ENCODE results near the gene TET3.

- TF ChIP-seq POLR2AphosphoS2 (conservative IDR thresholded peaks at IDR 0.05; ENCODE audit: low read length) (no peak), POLR2A (IDR thresholded peaks at IDR 0.05; ENCODE audit: low read length) (no peak), PHF8 (IDR thresholded peaks at IDR 0.05; ENCODE audit: borderline replicate concordance, low read depth) (no peak), CTCF (IDR thresholded peaks at IDR 0.05) (no peak), RAD21 (conservative IDR thresholded peaks at IDR 0.05 in 1 of 2, IDR thresholded peaks at IDR 0.05 in 1 of 2) (no peak), SREBF2 (IDR thresholded peaks at IDR 0.05) (no peak), MYC (IDR thresholded peaks at IDR 0.05; ENCODE audit: borderline replicate concordance, low read length) (no peak), BCL3 (IDR thresholded peaks at IDR 0.05) (no peak)
These were observed 38.5 kb upstream of the TET3 start for GRCh38 chr2:73946215-73946614.
